Activated T-cell treated with anti-CD3 and anti-CD28 coated beads, Interleukin-2, amount 50 U/mL, for 24 hours (primary cell): Measurements from ENCODE around the gene SMIM10L1.

Experiments used
- DNase-seq: peaks from one replicate; pipeline ENCODE4 v3.0.0-alpha.2; 2020
- H3K27ac Mint-ChIP-seq: 2 replicates; pipeline ENCODE4 v1.8.0; 2020; ENCODE audit warnings: mild to moderate bottlenecking, mixed read lengths
- H3K27me3 Mint-ChIP-seq: 2 replicates; pipeline ENCODE4 v1.8.0; 2020; ENCODE audit warnings: mixed read lengths
- H3K36me3 Mint-ChIP-seq: 2 replicates; pipeline ENCODE4 v1.8.0; 2020; ENCODE audit warnings: low read depth, mixed read lengths
- H3K4me1 Mint-ChIP-seq: 2 replicates; pipeline ENCODE4 v1.8.0; 2020; ENCODE audit warnings: low read depth, mixed read lengths
- H3K4me3 Mint-ChIP-seq: 2 replicates; pipeline ENCODE4 v1.8.0; 2020; ENCODE audit warnings: mild to moderate bottlenecking, moderate library complexity, mixed read lengths
- H3K9me3 Mint-ChIP-seq: 2 replicates; pipeline ENCODE4 v1.8.0; 2020; ENCODE audit warnings: mixed read lengths

Gene SMIM10L1

GRCh38 chr12:11164384-11164783, 6.6 kb upstream of the SMIM10L1 start:
- Mint-ChIP-seq H3K9me3 (no peaks in the 10 kb centered on the region), H3K27ac (no peak overlapping the region), H3K27me3 (no peaks in the 10 kb centered on the region), H3K4me3 (no peak overlapping the region), H3K4me1 (peaks cover 77% of the 10 kb centered on the region), H3K36me3 (peaks cover 90% of the 10 kb centered on the region)
- DNase-seq = no peak

- Mint-ChIP-seq H3K27me3 (no peaks in the 10 kb centered on the region), H3K4me1 (peaks cover 76% of the 10 kb centered on the region), H3K9me3 (no peaks in the 10 kb centered on the region), H3K4me3 (no peak overlapping the region), H3K36me3 (peaks cover 85% of the 10 kb centered on the region), H3K27ac (no peak overlapping the region)
- no peak for DNase-seq
Measured at GRCh38 chr12:11166300-11166699, 4.7 kb upstream of the SMIM10L1 start.

- Mint-ChIP-seq H3K4me1 (peaks cover 66% of the 10 kb centered on the region), H3K9me3 (no peaks in the 10 kb centered on the region), H3K27ac (peak overlapping the region; percentile 99), H3K27me3 (no peaks in the 10 kb centered on the region), H3K4me3 (peak overlapping the region; percentile 94), H3K36me3 (peaks cover 82% of the 10 kb centered on the region)
- DNase-seq = no peak
Measured at GRCh38 chr12:11170810-11171144, 217 bp upstream of the SMIM10L1 start.

- Mint-ChIP-seq H3K4me3 (peak overlapping the region; percentile 94), H3K9me3 (no peaks in the 10 kb centered on the region), H3K27me3 (no peaks in the 10 kb centered on the region), H3K36me3 (peaks cover 83% of the 10 kb centered on the region), H3K27ac (peak overlapping the region; percentile 99), H3K4me1 (peaks cover 55% of the 10 kb centered on the region)
- no peak for DNase-seq
Measured at GRCh38 chr12:11171969-11172675, 1.1 kb downstream of the SMIM10L1 start.

GRCh38 chr12:11174022-11174421, 3.0 kb downstream of the SMIM10L1 start:
- Mint-ChIP-seq H3K27ac (no peak overlapping the region), H3K36me3 (peaks cover 71% of the 10 kb centered on the region), H3K4me3 (no peak overlapping the region), H3K4me1 (peaks cover 39% of the 10 kb centered on the region), H3K9me3 (no peaks in the 10 kb centered on the region), H3K27me3 (no peaks in the 10 kb centered on the region)
- no peak for DNase-seq

GRCh38 chr12:11178250-11178649, 7.3 kb downstream of the SMIM10L1 start:
- no peak overlapping the region for H3K27ac Mint-ChIP-seq

GRCh38 chr12:11182529-11182928, 11.5 kb downstream of the SMIM10L1 start:
- DNase-seq = no peak
- H3K4me1 Mint-ChIP-seq = peaks cover 14% of the 10 kb centered on the region
- no peaks in the 10 kb centered on the region for H3K9me3 Mint-ChIP-seq
- no peaks in the 10 kb centered on the region for H3K27me3 Mint-ChIP-seq
- H3K4me3 Mint-ChIP-seq = no peak overlapping the region
- no peak overlapping the region for H3K27ac Mint-ChIP-seq
- H3K36me3 Mint-ChIP-seq = peaks cover 3% of the 10 kb centered on the region

More at GRCh38 chr12:11178250-11178649, 7.3 kb downstream of the SMIM10L1 start:
- Mint-ChIP-seq H3K4me1 (peaks cover 24% of the 10 kb centered on the region), H3K9me3 (no peaks in the 10 kb centered on the region), H3K27me3 (no peaks in the 10 kb centered on the region), H3K4me3 (no peak overlapping the region), H3K36me3 (peaks cover 36% of the 10 kb centered on the region)
- no peak for DNase-seq

- Mint-ChIP-seq H3K27me3 (no peaks in the 10 kb centered on the region), H3K36me3 (no peaks in the 10 kb centered on the region), H3K27ac (no peak overlapping the region), H3K4me1 (peaks cover 14% of the 10 kb centered on the region), H3K9me3 (no peaks in the 10 kb centered on the region), H3K4me3 (no peak overlapping the region)
- DNase-seq = no peak
Measured at GRCh38 chr12:11183011-11183410, 12.0 kb downstream of the SMIM10L1 start.

GRCh38 chr12:11186837-11187236, 15.8 kb downstream of the SMIM10L1 start, which contains the start of gene TAS2R42:
Gene TAS2R42, minus strand, starts transcription at chr12:11186937. Its CDS starts 0 bp downstream, at chr12:11186937.
- H3K36me3 Mint-ChIP-seq = no peaks in the 10 kb centered on the region
- DNase-seq = no peak
- no peaks in the 10 kb centered on the region for H3K27me3 Mint-ChIP-seq
- H3K4me1 Mint-ChIP-seq = peaks cover 11% of the 10 kb centered on the region
- no peak within 1 kb of the TSS for H3K27ac Mint-ChIP-seq
- no peaks in the 10 kb centered on the region for H3K9me3 Mint-ChIP-seq
- no peak within 1 kb of the TSS for H3K4me3 Mint-ChIP-seq

GRCh38 chr12:11202811-11203210, 31.8 kb downstream of the SMIM10L1 start:
- DNase-seq = no peak
- Mint-ChIP-seq H3K4me1 (no peaks in the 10 kb centered on the region), H3K4me3 (no peak overlapping the region), H3K27me3 (no peaks in the 10 kb centered on the region), H3K27ac (no peak overlapping the region), H3K9me3 (peaks cover 5% of the 10 kb centered on the region), H3K36me3 (no peaks in the 10 kb centered on the region)

- H3K27me3 Mint-ChIP-seq = no peaks in the 10 kb centered on the region
- no peaks in the 10 kb centered on the region for H3K36me3 Mint-ChIP-seq
- no peak overlapping the region for H3K27ac Mint-ChIP-seq
- H3K9me3 Mint-ChIP-seq = peaks cover 5% of the 10 kb centered on the region
- H3K4me3 Mint-ChIP-seq = no peak overlapping the region
- DNase-seq = no peak
- no peaks in the 10 kb centered on the region for H3K4me1 Mint-ChIP-seq
Measured at GRCh38 chr12:11204173-11204572, 33.2 kb downstream of the SMIM10L1 start.

GRCh38 chr12:11209113-11209512, 38.1 kb downstream of the SMIM10L1 start:
- Mint-ChIP-seq H3K9me3 (peaks cover 6% of the 10 kb centered on the region), H3K36me3 (peaks cover 12% of the 10 kb centered on the region), H3K4me1 (no peaks in the 10 kb centered on the region), H3K4me3 (no peak overlapping the region), H3K27me3 (no peaks in the 10 kb centered on the region), H3K27ac (no peak overlapping the region)
- DNase-seq = no peak
